ENCODE results near the gene ACSBG1.
"Not testable (repeated sequence)": the region's sequence is repeated elsewhere in the genome, so short reads cannot be mapped to it uniquely, and the experiment has no call there.

ACSBG1 gene

GRCh38 chr15:78247911-78248310 lies 13.5 kb upstream of the ACSBG1 start:
- DNase-seq: no peak

DNA sequence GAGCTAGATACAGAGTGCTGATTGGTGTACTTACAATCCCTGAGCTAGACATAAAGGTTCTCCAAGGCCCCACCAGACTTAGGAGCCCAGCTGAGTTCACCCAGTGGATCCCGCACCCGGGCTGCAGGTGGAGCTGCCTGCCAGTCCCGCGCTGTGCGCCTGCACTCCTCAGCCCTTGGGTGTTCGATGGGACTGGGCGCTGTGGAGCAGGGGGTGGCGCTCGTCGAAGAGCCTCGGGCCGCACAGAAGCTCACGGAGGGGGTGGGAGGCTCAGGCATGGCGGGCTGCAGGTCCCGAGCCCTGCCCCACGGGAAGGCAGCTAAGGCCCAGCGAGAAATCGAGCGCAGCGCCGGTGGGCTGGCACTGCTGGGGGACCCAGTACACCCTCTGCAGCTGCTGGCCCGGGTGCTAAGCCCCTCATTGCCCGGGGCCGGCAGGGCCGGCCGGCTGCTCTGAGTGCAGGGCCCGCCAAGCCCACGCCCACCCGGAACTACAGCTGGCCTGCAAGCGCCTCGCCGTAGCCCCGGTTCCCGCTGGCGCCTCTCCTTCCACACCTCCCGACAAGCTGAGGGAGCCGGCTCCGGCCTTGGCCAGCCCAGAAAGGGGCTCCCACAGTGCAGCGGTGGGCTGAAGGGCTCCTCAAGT lies 11.7 kb upstream of the ACSBG1 start:
- DNase-seq: not testable (repeated sequence)

- DNase-seq: not testable (repeated sequence)
These were observed 11.0 kb upstream of the ACSBG1 start for GRCh38 chr15:78245392-78245791.

- DNase-seq: no peak
These were observed 10.5 kb upstream of the ACSBG1 start for GRCh38 chr15:78244893-78245292.

DNA sequence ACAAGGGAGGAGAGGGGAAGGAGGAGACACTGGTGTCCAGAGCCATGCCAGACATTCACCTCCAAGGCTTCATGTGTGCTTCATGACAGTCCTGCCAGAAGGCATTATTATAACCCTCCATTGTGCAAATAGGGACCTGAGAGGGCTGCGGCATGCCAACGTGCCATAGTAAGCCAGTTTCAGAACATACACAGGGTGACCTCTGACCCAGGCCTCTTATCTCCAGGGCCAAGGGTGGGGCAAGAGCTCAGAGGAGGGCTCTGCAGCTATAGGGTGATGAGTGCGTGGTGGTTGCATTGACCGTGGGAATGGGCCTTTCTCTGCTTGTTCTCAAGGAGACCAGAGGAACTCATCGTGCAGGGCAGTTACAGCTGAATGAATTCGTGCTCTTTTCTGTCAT lies 9.7 kb upstream of the ACSBG1 start:
- DNase-seq: no peak

GRCh38 chr15:78243491-78243941 lies 9.2 kb upstream of the ACSBG1 start:
- no peak for DNase-seq

- no peak for DNase-seq
These were observed 8.7 kb upstream of the ACSBG1 start for GRCh38 chr15:78243058-78243457.

DNA sequence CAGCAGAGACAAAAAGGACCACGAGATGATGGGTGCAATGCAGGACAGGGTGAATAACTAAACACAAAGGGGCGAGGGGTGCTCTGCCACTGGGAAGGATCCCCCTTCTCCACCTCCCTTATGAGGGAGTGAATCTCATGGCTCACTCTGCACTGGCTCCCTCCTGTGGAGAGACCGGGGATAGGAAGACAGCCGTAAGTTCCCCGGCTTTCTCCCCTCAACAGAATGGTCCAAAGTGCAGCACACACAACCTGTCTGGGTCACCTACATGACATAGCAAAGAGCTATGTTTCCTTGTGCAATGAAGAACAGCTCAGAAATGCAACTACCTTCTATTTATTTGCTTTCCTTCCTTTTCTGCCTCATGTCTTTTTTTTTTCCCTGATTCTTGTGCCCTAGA lies 7.8 kb upstream of the ACSBG1 start:
- no peak for DNase-seq

GRCh38 chr15:78241017-78241416 lies 6.7 kb upstream of the ACSBG1 start:
- DNase-seq: no peak

DNA sequence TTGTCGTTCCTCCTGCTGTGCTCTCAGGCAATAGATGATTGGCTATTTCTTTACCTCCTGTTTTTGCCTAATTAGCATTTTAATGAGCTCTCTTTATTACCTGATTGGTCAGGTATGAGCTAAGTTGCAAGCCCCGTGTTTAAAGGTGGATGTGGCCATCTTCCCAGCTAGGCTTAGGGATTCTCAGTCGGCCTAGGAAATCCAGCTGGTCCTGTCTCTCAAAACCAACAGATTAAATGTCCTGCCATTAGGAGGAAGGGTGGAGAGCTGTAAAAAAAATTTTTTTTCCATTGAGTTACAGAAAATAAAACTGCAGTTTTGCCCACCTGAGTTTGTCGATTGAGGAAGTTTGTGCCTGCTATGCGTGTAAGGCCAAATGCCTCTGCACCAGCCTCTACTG lies 5.4 kb upstream of the ACSBG1 start:
- DNase-seq: no peak

GRCh38 chr15:78237146-78237545 lies 2.8 kb upstream of the ACSBG1 start:
- no peak for DNase-seq

DNA sequence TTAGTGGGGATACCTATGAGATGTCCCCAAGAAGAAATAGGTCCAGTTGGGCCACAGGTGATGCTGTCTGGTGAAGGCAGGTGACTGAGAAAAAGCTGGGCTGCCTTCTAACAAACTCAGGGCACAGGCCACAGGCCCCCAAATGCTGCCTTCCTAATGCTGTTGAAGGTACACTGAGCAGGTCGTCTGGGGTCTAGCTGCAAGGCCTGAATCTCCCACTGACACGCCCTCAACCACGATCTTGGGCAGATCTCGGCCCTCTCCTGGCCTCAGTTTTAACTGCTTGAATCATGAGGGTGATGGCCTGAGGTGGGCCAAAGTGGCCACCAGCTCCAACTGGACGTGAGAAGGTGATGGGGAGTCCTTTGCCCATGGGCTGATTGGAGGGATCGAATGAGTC lies 2.1 kb upstream of the ACSBG1 start:
- no peak for DNase-seq

DNA sequence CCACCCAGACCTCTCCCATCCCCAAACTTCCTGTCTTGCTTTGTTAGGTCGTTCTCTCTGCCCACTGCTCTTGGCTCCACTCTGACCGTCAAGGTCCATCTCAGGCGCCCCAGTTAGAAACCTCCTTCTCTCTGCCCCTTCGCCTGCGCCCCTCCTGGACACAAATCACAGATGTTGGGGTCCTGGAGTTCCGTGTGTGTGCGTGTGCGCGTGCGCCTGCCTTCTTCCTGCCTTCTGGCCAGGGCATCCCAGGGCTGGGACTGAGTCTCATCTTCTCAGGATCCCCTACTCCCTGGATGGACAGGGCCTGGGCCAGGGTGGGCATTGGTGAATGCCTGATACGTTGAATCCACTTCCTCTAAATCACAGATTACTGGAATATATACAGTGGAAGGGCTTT lies 869 bp downstream of the ACSBG1 start:
- DNase-seq: no peak

DNA sequence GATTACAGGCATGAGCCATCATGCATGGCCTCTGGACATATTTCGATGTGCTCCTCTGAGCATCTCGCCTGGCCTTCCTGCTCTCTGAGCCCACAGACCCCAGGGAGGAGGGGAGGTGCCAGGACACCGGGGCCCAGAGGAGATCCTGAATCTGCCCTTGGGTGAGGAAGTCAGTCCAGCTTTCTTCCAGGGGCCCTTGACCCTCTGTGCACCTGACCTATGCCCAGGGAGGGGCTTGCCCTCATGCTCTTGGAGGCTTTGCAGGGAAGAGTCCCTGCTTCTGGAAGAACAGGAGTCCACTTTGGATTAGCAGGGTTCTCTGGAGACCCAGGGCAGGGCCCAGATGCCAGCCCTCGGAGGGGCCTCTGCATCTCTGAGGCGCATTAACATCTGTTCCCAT lies 1.4 kb downstream of the ACSBG1 start:
- DNase-seq: no peak

- DNase-seq: no peak
These were observed 4.6 kb downstream of the ACSBG1 start for GRCh38 chr15:78229431-78230406.

- DNase-seq: no peak
These were observed 5.9 kb downstream of the ACSBG1 start for GRCh38 chr15:78228356-78228996.

DNA sequence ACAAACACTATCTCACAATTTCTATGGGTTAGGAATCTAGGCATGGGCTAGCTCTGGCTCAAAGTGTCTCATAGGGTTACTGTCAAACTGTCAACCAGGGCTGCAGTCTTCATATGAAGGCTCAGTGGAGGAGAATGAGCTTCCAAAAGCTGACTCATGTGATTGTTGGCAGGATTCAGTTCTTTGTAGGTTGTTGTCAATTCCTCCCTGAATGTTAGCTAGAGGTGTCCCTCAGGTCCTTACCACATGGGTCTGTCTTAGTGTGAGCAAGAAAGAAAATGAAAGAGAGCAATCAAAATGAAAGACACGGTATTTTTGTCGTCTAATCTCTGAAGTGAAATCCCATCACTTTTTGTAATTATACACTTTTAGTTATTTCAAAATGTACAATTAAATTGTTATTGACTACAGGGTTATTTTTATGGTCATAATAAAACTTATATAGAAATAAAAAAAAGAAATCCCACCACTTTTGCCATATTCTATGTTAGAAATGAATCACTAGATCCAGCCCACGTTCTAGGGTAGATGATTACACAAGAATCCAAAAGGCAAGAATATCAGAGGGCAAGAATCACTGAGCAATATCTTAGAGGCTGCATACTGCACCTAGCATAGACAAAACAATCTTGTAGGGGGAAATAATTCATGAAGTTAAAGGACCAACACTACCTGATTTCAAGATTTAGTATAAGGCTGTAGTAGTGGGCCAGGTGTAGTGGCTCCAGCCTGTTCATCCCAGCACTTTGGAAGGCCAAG lies 8.4 kb downstream of the ACSBG1 start:
- DNase-seq: no peak

- no peak for DNase-seq
These were observed 10.3 kb downstream of the ACSBG1 start for GRCh38 chr15:78224023-78224411.

DNA sequence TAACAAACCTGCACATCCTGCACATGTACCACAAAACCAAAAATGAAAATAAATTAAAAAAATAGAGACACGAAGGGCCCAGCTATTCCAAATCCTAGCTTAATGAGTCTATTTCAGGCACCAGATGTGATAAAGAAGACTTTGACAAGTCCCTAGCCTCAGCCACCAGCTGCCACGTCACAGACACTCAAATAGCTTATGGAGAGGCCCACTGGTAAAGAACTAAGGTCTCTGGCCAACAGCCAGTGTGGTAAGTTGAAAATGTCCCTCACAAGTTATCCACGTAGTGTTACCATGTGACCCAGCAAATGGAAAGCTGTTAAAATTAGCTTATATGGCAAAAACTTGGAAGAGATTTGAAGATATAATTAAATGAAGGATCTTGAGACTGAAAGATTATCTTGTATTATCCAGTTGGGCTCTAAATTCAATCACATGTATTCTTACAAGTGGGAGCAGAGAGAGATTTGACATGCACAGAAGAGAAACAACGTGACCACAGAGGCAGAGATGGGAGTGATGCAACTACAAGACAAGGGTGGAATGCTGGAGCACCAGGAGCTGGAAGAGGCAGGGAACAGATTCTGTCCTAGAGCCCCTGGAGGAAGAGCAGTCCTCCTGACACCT lies 10.9 kb downstream of the ACSBG1 start:
- no peak for DNase-seq

GRCh38 chr15:78222745-78223395 lies 11.5 kb downstream of the ACSBG1 start:
- no peak for DNase-seq

DNA sequence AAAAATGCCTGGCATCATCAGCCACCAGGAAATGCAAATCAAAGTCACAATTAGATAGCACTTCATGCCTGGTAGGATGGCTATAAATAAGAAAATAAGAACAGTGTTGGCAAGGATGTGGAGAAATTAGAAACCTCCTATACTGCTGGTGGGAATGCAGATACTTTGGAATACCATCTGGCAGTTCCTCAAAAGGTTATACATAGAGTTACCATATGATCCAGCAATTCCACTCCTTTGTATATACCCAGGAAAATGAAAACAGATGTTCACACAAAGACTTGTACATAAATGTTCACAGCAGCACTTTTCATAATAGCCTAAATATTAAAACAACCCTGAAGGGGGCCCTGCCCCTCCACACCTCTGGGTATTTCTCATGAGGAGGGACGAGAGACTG lies 13.7 kb downstream of the ACSBG1 start:
- DNase-seq: no peak
